Right kidney (tissue), 9 donors: ENCODE measurements around the gene HUS1.
"Not testable (repeated sequence)": the region's sequence is repeated elsewhere in the genome, so short reads cannot be mapped to it uniquely, and the experiment has no call there.

Experiments
- DNase-seq: peaks from one replicate; pipeline ENCODE4 v3.0.0-alpha.2; 2016
- long read RNA-seq, 8 donors: transcript quantifications; one replicate each; lab custom pipeline, GENCODE V29; 2026

Gene HUS1
- long read RNA-seq, donor 1, partial matches to known transcripts, result 0 of 3 reads
- long read RNA-seq, donor 1, other reads (novel, unspliced or antisense), result 0 of 3 reads
- long read RNA-seq, donor 2, partial matches to known transcripts, result 0 of 2 reads
- long read RNA-seq, donor 2, other reads (novel, unspliced or antisense), result 0 of 2 reads
- long read RNA-seq, donor 3, partial matches to known transcripts, result 0 of 8 reads
- long read RNA-seq, donor 3, other reads (novel, unspliced or antisense), result 6 of 8 reads
- long read RNA-seq, donor 4, partial matches to known transcripts, result 0 of 4 reads
- long read RNA-seq, donor 4, other reads (novel, unspliced or antisense), result 0 of 4 reads
- long read RNA-seq, donor 5, partial matches to known transcripts, result 0 of 3 reads
- long read RNA-seq, donor 5, other reads (novel, unspliced or antisense), result 0 of 3 reads
- long read RNA-seq, donor 6, partial matches to known transcripts, result 0 of 3 reads
- long read RNA-seq, donor 6, other reads (novel, unspliced or antisense), result 0 of 3 reads
- long read RNA-seq, donor 7, partial matches to known transcripts, result 0 of 2 reads
- long read RNA-seq, donor 7, other reads (novel, unspliced or antisense), result 0 of 2 reads
- long read RNA-seq, donor 8, partial matches to known transcripts, result 0 of 6 reads
- long read RNA-seq, donor 8, other reads (novel, unspliced or antisense), result 0 of 6 reads

GRCh38 chr7:47979145-47979831, at the start of gene HUS1:
Gene HUS1, minus strand, starts transcription at chr7:47979615. Its CDS starts 96 bp downstream, at chr7:47979519.
- DNase-seq, result peak; percentile 89

- no peak for DNase-seq
These were observed 49.5 kb upstream of the HUS1 start, which contains the start of gene SUN3 for GRCh38 chr7:48028938-48029337. Gene SUN3, minus strand, starts transcription at chr7:48029107. Its CDS starts 169 bp downstream, at chr7:48028938.

GRCh38 chr7:48025624-48026023, 46.2 kb upstream of the HUS1 start:
- no peak for DNase-seq

GRCh38 chr7:48017674-48018073, 38.3 kb upstream of the HUS1 start:
- no peak for DNase-seq

GRCh38 chr7:48016641-48017040, 37.2 kb upstream of the HUS1 start:
- DNase-seq, result no peak

GRCh38 chr7:48011951-48012350, 32.5 kb upstream of the HUS1 start:
- no peak for DNase-seq

- DNase-seq, result no peak
These were observed 31.9 kb upstream of the HUS1 start for GRCh38 chr7:48011323-48011722.

GRCh38 chr7:48009954-48010353, 30.5 kb upstream of the HUS1 start:
- DNase-seq, result no peak

GRCh38 chr7:48009257-48009656, 29.8 kb upstream of the HUS1 start:
- no peak for DNase-seq

GRCh38 chr7:48006866-48007265, 27.5 kb upstream of the HUS1 start:
- DNase-seq, result no peak

GRCh38 chr7:48004638-48005037, 25.2 kb upstream of the HUS1 start:
- DNase-seq, result no peak

GRCh38 chr7:48004032-48004431, 24.6 kb upstream of the HUS1 start:
- DNase-seq, result no peak

GRCh38 chr7:48000164-48000563, 20.7 kb upstream of the HUS1 start:
- DNase-seq, result not testable (repeated sequence)

GRCh38 chr7:47999413-47999812, 20.0 kb upstream of the HUS1 start:
- no peak for DNase-seq

GRCh38 chr7:47992446-47992845, 13.0 kb upstream of the HUS1 start:
- DNase-seq, result no peak

- peak; percentile 82 for DNase-seq
These were observed 12.4 kb upstream of the HUS1 start for GRCh38 chr7:47991741-47992311.

GRCh38 chr7:47991270-47991669, 11.9 kb upstream of the HUS1 start:
- no peak for DNase-seq

GRCh38 chr7:47990592-47990991, 11.2 kb upstream of the HUS1 start:
- no peak for DNase-seq

- DNase-seq, result not testable (repeated sequence)
These were observed 10.4 kb upstream of the HUS1 start for GRCh38 chr7:47989607-47990400.

- DNase-seq, result no peak
These were observed 9.3 kb upstream of the HUS1 start for GRCh38 chr7:47988496-47989386.

GRCh38 chr7:47982610-47983009, 3.2 kb upstream of the HUS1 start:
- no peak for DNase-seq
